ENCODE results near the gene MUC6. TPM values are rescaled to one million over a fixed set of nuclear protein-coding genes. Genes with fewer than 3 reads are reported as not detected.

Gene MUC6
- total and polyA plus RNA-seq, 2 donors (not counting 3 experiments of a cell fraction or from before 2014, with no cell fraction given), result not detected

DNA sequence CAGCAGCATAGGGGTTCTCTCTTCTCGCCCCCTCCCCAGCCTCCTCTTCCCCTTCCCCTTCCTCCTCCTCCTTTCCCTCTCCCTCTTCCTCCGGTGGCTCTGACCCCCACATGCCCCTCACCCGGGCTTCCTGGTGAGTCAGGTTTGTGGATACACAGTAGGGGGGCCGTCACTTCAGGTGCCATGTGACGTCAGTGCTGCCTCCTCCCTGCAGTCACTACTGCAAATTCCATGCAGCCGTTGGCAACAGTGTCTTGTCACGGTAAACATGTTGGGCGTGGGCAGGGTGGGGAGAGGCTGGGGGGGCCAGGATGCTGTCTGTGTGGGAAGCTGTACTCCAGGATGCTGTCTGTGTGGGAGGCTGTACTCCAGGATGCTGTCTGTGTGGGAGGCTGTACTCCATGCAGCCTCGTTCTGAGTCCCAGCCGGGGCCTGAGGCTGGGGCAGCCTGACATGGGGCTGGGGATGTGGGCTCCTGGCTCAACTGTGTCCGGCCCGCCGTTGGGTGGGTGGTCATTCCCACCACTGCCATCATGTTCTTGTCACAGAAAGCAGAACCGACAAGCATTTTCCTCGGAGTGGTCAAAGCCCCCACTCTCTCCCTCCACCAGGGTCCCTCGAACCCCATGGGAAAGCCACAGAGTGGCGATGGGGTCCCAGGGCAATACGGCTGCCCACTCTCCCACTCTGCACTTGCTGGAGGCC is 35.8 kb upstream of the MUC6 start:
- H3K9me1 ChIP-seq (replicated peaks; ENCODE audit: control insufficient read depth, extremely low read depth, insufficient read depth, low read length), result no peaks in the 10 kb centered on the region
- no peak overlapping the region for H3K9ac ChIP-seq (replicated peaks; ENCODE audit: extremely low read depth, insufficient read depth, low read length)
- H3K27ac ChIP-seq (ENCODE audit: insufficient read depth, low read depth, low read length), result no peak overlapping the region
- no peak overlapping the region for H3K4me3 ChIP-seq (replicated peaks in 1 of 3; ENCODE audit: insufficient read depth in 1 of 3, low read depth in 1 of 3, low read length in 3 of 3)
- ChIA-PET POLR2A (no interaction called here), CTCF (no interaction called here)
- FAIRE-seq (no peak), DNase-seq (ENCODE audit: low read depth, low spot score) (peak; percentile 13)
- no peaks in the 10 kb centered on the region for H3K79me2 ChIP-seq (ENCODE audit: control insufficient read depth, insufficient read depth, low read length)
- no peak for TF ChIP-seq JUN (IDR thresholded peaks at IDR 0.05; ENCODE audit: borderline replicate concordance, insufficient read depth, insufficient read length, low read depth)
- TF ChIP-seq POLR2AphosphoS5 (IDR thresholded peaks at IDR 0.05; ENCODE audit: insufficient read depth, low read depth, low read length), result no peak
- no peak for TF ChIP-seq EZH2 (IDR thresholded peaks at IDR 0.05; ENCODE audit: borderline replicate concordance, low read depth, low read length, severe bottlenecking)
- no peak for TF ChIP-seq MAX (IDR thresholded peaks at IDR 0.05; ENCODE audit: insufficient read depth, insufficient read length)
- TF ChIP-seq GATA2 (IDR thresholded peaks at IDR 0.05; ENCODE audit: insufficient read depth, insufficient read length, low read depth, low read length), result no peak
- TF ChIP-seq POLR2A (IDR thresholded peaks at IDR 0.05; ENCODE audit: low read depth, low read length), result no peak
- no peak for TF ChIP-seq CTCF (IDR thresholded peaks at IDR 0.05; ENCODE audit: extremely low read depth in 1 of 2, insufficient read depth in 1 of 2, low read depth in 1 of 2, low read length in 2 of 2)
- no peak for TF ChIP-seq MYC (IDR thresholded peaks at IDR 0.05; ENCODE audit: low read depth, low read length)
- no peak for TF ChIP-seq FOS (IDR thresholded peaks at IDR 0.05; ENCODE audit: borderline replicate concordance, insufficient read depth, low read length)
- H3K4me1 ChIP-seq (ENCODE audit: control insufficient read depth, extremely low read depth, insufficient read depth, low read length), result peaks cover 9% of the 10 kb centered on the region
- no peaks in the 10 kb centered on the region for H4K20me1 ChIP-seq (replicated peaks; ENCODE audit: control insufficient read depth, extremely low read depth, insufficient read depth, low read length)
- intact Hi-C loops (cut with micrococcal nuclease), result no loop called here
- H3K9me3 ChIP-seq (replicated peaks; ENCODE audit: control insufficient read depth, insufficient read depth, low read length), result no peaks in the 10 kb centered on the region
- no peak overlapping the region for H2AFZ ChIP-seq (ENCODE audit: low read depth, low read length)
- H3K36me3 ChIP-seq (ENCODE audit: control insufficient read depth in 2 of 2, extremely low read depth in 1 of 2, insufficient read depth in 2 of 2, low read length in 2 of 2), result no peaks in the 10 kb centered on the region
- BruUV-seq (replicated peaks), result no TSS peak
- H3K27me3 ChIP-seq (ENCODE audit: control insufficient read depth in 2 of 2, insufficient read depth in 2 of 2, low read length in 2 of 2), result no peaks in the 10 kb centered on the region
- dilution Hi-C loops (cut with MboI; ENCODE audit: extremely low pct_ligation_motif_present, low sequenced_read_pairs), result no loop called here
- H3K4me2 ChIP-seq (ENCODE audit: insufficient read depth, low read length), result no peak overlapping the region
